ENCODE results near the gene DUS2.
"Not testable (repeated sequence)": the region's sequence is repeated elsewhere in the genome, so short reads cannot be mapped to it uniquely, and the experiment has no call there.

Gene DUS2

GRCh38 chr16:67998779-67999688, 24.1 kb upstream of the DUS2 start, which contains the start of gene DPEP2:
DPEP2 (minus strand) TSS chr16:67999484; CDS start chr16:67993212, 6,272 bp downstream.
- not testable (repeated sequence) for DNase-seq (ENCODE audit: low spot score)

GRCh38 chr16:67999985-68000384, 23.1 kb upstream of the DUS2 start:
- DNase-seq (ENCODE audit: low spot score), result no peak

GRCh38 chr16:68000450-68000849, 22.6 kb upstream of the DUS2 start:
- no peak for DNase-seq (ENCODE audit: low spot score)

- no peak for DNase-seq (ENCODE audit: low spot score)
Observed at GRCh38 chr16:68003031-68003430, 20.1 kb upstream of the DUS2 start.

GRCh38 chr16:68005211-68005610, 17.9 kb upstream of the DUS2 start:
- no peak for DNase-seq (ENCODE audit: low spot score)

- peak; percentile 8 for DNase-seq (ENCODE audit: low spot score)
Observed at GRCh38 chr16:68005786-68006286, 17.2 kb upstream of the DUS2 start.

- no peak for DNase-seq (ENCODE audit: low spot score)
Observed at GRCh38 chr16:68009157-68009735, 13.8 kb upstream of the DUS2 start.

- not testable (repeated sequence) for DNase-seq (ENCODE audit: low spot score)
Observed at GRCh38 chr16:68009872-68010271, 13.2 kb upstream of the DUS2 start.

GRCh38 chr16:68013440-68013839, 9.6 kb upstream of the DUS2 start:
- DNase-seq (ENCODE audit: low spot score), result no peak

- DNase-seq (ENCODE audit: low spot score), result no peak
Observed at GRCh38 chr16:68015681-68016080, 7.4 kb upstream of the DUS2 start, which contains the start of gene DPEP2NB. DPEP2NB (minus strand) TSS chr16:68015911; CDS start chr16:68015770, 141 bp downstream.

- DNase-seq (ENCODE audit: low spot score), result no peak
Observed at GRCh38 chr16:68019167-68019680, 3.9 kb upstream of the DUS2 start.

GRCh38 chr16:68021490-68021889, 1.6 kb upstream of the DUS2 start:
- DNase-seq (ENCODE audit: low spot score), result no peak

GRCh38 chr16:68022278-68022727, 781 bp upstream of the DUS2 start:
- no peak for DNase-seq (ENCODE audit: low spot score)

- DNase-seq (ENCODE audit: low spot score), result no peak
Observed at GRCh38 chr16:68028996-68029395, 5.9 kb downstream of the DUS2 start.

- DNase-seq (ENCODE audit: low spot score), result not testable (repeated sequence)
Observed at GRCh38 chr16:68030108-68030507, 7.0 kb downstream of the DUS2 start.

GRCh38 chr16:68031951-68032350, 8.9 kb downstream of the DUS2 start:
- DNase-seq (ENCODE audit: low spot score), result no peak

GRCh38 chr16:68033101-68033500, 10.0 kb downstream of the DUS2 start:
- DNase-seq (ENCODE audit: low spot score), result no peak

GRCh38 chr16:68035227-68035626, 12.1 kb downstream of the DUS2 start:
- DNase-seq (ENCODE audit: low spot score), result no peak

- no peak for DNase-seq (ENCODE audit: low spot score)
Observed at GRCh38 chr16:68037841-68038597, 14.9 kb downstream of the DUS2 start.

GRCh38 chr16:68040506-68041288, 17.6 kb downstream of the DUS2 start:
- DNase-seq (ENCODE audit: low spot score), result peak; percentile 87

- DNase-seq (ENCODE audit: low spot score), result no peak
Observed at GRCh38 chr16:68041783-68042182, 18.7 kb downstream of the DUS2 start.

Data from AG20443 (cell line).